Measurements from ENCODE around the gene SLC6A11. TPM values are rescaled to one million over a fixed set of nuclear protein-coding genes. Genes with fewer than 3 reads are reported as not detected.

The SLC6A11 gene
- total RNA-seq, 1 experiment from 2014 or later: not detected

DNA sequence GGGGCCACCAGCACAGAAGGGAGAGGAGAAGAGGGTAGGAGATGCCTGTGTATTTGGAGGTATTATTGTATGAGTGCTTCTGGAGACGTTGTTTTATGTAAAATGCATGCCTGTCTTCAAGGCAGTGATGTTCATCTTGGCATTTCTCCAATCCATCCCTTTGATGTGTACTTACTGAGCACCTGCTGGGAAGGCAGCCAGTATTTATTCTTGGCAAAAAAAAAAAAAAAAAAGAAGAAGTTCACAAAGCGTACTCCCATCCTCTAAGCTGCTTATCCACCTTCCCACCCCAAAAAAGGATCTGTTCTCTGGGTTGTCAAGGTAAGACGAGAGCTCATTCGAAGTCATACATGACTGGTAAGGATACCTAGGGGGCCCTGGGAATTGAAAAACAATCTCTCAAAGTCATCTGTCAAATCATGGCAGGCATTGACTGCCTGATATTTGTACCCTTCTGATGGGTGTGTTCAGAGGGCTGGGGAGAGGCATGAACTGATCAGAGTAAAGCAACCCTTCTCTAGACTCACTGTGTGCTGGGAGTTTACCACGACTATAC, 146.5 kb downstream of the SLC6A11 start:
- no peak for DNase-seq (ENCODE audit: low spot score)
- H3K27ac ChIP-seq (ENCODE audit: low read depth, low read length, poor library complexity, severe bottlenecking): no peak overlapping the region
- no peak overlapping the region for H3K4me3 ChIP-seq (ENCODE audit: low read depth, low read length, poor library complexity, severe bottlenecking)
- TF ChIP-seq, protein P1, sequence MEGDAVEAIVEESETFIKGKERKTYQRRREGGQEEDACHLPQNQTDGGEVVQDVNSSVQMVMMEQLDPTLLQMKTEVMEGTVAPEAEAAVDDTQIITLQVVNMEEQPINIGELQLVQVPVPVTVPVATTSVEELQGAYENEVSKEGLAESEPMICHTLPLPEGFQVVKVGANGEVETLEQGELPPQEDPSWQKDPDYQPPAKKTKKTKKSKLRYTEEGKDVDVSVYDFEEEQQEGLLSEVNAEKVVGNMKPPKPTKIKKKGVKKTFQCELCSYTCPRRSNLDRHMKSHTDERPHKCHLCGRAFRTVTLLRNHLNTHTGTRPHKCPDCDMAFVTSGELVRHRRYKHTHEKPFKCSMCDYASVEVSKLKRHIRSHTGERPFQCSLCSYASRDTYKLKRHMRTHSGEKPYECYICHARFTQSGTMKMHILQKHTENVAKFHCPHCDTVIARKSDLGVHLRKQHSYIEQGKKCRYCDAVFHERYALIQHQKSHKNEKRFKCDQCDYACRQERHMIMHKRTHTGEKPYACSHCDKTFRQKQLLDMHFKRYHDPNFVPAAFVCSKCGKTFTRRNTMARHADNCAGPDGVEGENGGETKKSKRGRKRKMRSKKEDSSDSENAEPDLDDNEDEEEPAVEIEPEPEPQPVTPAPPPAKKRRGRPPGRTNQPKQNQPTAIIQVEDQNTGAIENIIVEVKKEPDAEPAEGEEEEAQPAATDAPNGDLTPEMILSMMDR (conservative IDR thresholded peaks at IDR 0.05; ENCODE audit: low read depth, low read length): no peak
- no peak for TF ChIP-seq EZH2 (IDR thresholded peaks at IDR 0.05; ENCODE audit: borderline replicate concordance, low read depth, low read length, poor library complexity, severe bottlenecking)
- no peaks in the 10 kb centered on the region for H3K4me1 ChIP-seq (ENCODE audit: insufficient read depth, low read length, poor library complexity, severe bottlenecking)
- intact Hi-C loops (cut with micrococcal nuclease; ENCODE audit: unreplicated experiment): no loop called here
- POLR2A ChIA-PET (ENCODE audit: low non-redundant PET): interaction anchor here (0.6 kb wide), 1 partner anchor 211 kb away, joined by 6 read pairs; no protein-coding TSS in a partner anchor
- no peaks in the 10 kb centered on the region for H3K9me3 ChIP-seq (ENCODE audit: low read depth, low read length, poor library complexity, severe bottlenecking)
- BruUV-seq (replicated peaks): no TSS peak
- H3K27me3 ChIP-seq (replicated peaks; ENCODE audit: insufficient read depth, low read depth, low read length, poor library complexity): no peaks in the 10 kb centered on the region
- H3K36me3 ChIP-seq (ENCODE audit: insufficient read depth, low read length, poor library complexity, severe bottlenecking): no peaks in the 10 kb centered on the region
- CTCF ChIA-PET: no interaction called here

DNA sequence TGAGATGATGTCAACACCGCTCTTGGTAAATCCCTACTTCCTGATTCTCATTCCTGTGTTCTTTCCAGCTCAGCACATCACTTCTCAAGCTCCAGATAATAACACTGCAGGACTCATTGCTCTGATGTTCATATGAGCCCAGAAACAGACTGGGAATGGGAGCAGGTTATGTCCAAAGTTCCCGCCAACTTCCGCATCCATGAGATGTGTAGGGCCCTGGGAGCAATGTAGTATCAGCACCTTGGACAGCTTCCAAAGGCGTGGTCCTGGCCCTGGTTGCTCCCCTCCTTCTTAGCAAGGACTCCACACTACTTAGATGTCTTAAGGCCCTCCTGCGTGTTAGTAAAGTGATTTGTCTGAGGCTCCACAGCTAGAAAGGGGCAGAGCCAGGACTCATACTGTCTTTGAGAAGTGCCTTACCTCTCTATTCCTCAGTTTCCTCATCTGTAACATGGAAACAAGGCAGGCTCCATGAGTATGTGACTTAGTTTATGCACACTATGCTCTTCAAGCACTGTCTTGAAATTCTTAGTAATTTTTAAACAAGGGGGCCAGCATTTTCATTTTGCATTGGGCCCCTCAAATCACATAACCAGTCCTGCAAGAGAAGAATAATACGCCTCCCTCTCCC, 148.6 kb downstream of the SLC6A11 start:
- ChIA-PET CTCF (no interaction called here), POLR2A (ENCODE audit: low non-redundant PET) (no interaction called here)
- TF ChIP-seq, protein P1 (conservative IDR thresholded peaks at IDR 0.05; ENCODE audit: low read depth, low read length): no peak
- TF ChIP-seq EZH2 (IDR thresholded peaks at IDR 0.05; ENCODE audit: borderline replicate concordance, low read depth, low read length, poor library complexity, severe bottlenecking): no peak
- Histone ChIP-seq H3K9me3 (ENCODE audit: low read depth, low read length, poor library complexity, severe bottlenecking) (no peaks in the 10 kb centered on the region), H3K4me3 (ENCODE audit: low read depth, low read length, poor library complexity, severe bottlenecking) (no peak overlapping the region), H3K4me1 (ENCODE audit: insufficient read depth, low read length, poor library complexity, severe bottlenecking) (no peaks in the 10 kb centered on the region), H3K27me3 (replicated peaks; ENCODE audit: insufficient read depth, low read depth, low read length, poor library complexity) (no peaks in the 10 kb centered on the region), H3K27ac (ENCODE audit: low read depth, low read length, poor library complexity, severe bottlenecking) (no peak overlapping the region), H3K36me3 (ENCODE audit: insufficient read depth, low read length, poor library complexity, severe bottlenecking) (no peaks in the 10 kb centered on the region)
- peak; percentile 45 for DNase-seq (ENCODE audit: low spot score)
- no TSS peak for BruUV-seq (replicated peaks)
- intact Hi-C loops (cut with micrococcal nuclease; ENCODE audit: unreplicated experiment): no loop called here

DNA sequence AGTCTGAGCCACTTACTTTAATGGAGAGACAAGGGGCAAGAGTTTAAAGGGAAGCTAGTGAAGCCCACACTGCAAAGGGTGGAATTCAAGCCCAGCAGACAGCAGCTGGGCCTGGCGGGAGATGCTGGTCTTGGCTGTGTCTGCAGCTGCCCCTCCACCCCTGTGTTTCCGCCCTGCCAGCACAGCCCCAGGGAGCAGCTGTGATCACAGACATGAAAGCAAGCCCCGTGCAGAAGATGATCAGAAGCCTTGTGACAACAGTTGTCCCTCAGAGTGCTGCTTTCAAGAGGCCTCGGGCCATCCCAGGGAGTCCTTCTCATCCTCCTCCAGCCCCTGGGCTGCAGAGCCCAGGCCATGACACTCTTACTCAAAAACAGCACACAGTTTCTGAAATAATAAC, 152.4 kb downstream of the SLC6A11 start:
- DNase-seq (ENCODE audit: low spot score): no peak
- Histone ChIP-seq H3K27me3 (replicated peaks; ENCODE audit: insufficient read depth, low read depth, low read length, poor library complexity) (peaks cover 13% of the 10 kb centered on the region), H3K27ac (ENCODE audit: low read depth, low read length, poor library complexity, severe bottlenecking) (no peak overlapping the region), H3K9me3 (ENCODE audit: low read depth, low read length, poor library complexity, severe bottlenecking) (no peaks in the 10 kb centered on the region), H3K36me3 (ENCODE audit: insufficient read depth, low read length, poor library complexity, severe bottlenecking) (no peaks in the 10 kb centered on the region), H3K4me3 (ENCODE audit: low read depth, low read length, poor library complexity, severe bottlenecking) (no peak overlapping the region), H3K4me1 (ENCODE audit: insufficient read depth, low read length, poor library complexity, severe bottlenecking) (no peaks in the 10 kb centered on the region)
- TF ChIP-seq, protein P1 (conservative IDR thresholded peaks at IDR 0.05; ENCODE audit: low read depth, low read length): no peak
- no peak for TF ChIP-seq EZH2 (IDR thresholded peaks at IDR 0.05; ENCODE audit: borderline replicate concordance, low read depth, low read length, poor library complexity, severe bottlenecking)
- BruUV-seq (replicated peaks): no TSS peak
- ChIA-PET CTCF (no interaction called here), POLR2A (ENCODE audit: low non-redundant PET) (no interaction called here)
- intact Hi-C loops (cut with micrococcal nuclease; ENCODE audit: unreplicated experiment): no loop called here
